CD4-positive, alpha-beta T cell (primary cell): ENCODE data around the gene DUSP22. TPM values are rescaled to one million over a fixed set of nuclear protein-coding genes. Genes with fewer than 3 reads are reported as not detected.

Source experiments
- ATAC-seq: fragments of 200-7000 bp; cut with Tn5 transposase; one replicate; pipeline ENCODE4 v1.10.0; 2022; ENCODE audit warnings: mild to moderate bottlenecking; ENCODE audit not compliant: poor library complexity
- CTCF ChIA-PET: fragments of 350-600 bp; sonication (Branson Sonifier 250); formaldehyde crosslinking; loops from one replicate; lab custom pipeline; 2021; ENCODE audit warnings: antibody characterized with exemption, inconsistent platforms; lab: Charles Lee
- POLR2A ChIA-PET: fragments of 350-600 bp; sonication (Branson Sonifier 250); formaldehyde crosslinking; loops from one replicate; lab custom pipeline; 2021; ENCODE audit warnings: antibody characterized with exemption, inconsistent platforms; lab: Charles Lee
- DNase-seq, 14 experiments: peaks; one replicate each; pipeline ENCODE4 v3.0.0-alpha.2; 2013 to 2020; ENCODE audit warnings: mixed read lengths in 2 of 14
- H3K27ac ChIP-seq, 2 donors: one replicate each; pipeline versions ENCODE4 v1.5.1 to v1.7.0; 2013; ENCODE audit warnings: low read length in 2 of 2, low read depth in 1 of 2, mild to moderate bottlenecking in 1 of 2
- H3K27me3 ChIP-seq, 2 experiments: 1 replicate in 1 of 2; 2 replicates in 1 of 2; pipeline versions ENCODE4 v1.6.1 to v1.7.0; 2013; ENCODE audit warnings: low read length in 2 of 2, control low read depth in 1 of 2, mild to moderate bottlenecking in 1 of 2, moderate library complexity in 1 of 2; ENCODE audit not compliant: insufficient read depth in 2 of 2, control insufficient read depth in 1 of 2
- H3K36me3 ChIP-seq: one replicate; pipeline ENCODE4 v1.6.1; 2013; ENCODE audit warnings: low read length, control low read depth; ENCODE audit not compliant: insufficient read depth
- H3K4me1 ChIP-seq: one replicate; pipeline ENCODE4 v1.6.1; 2013; ENCODE audit warnings: low read length, control low read depth; ENCODE audit not compliant: insufficient read depth
- H3K4me3 ChIP-seq: one replicate; pipeline ENCODE4 v1.5.1; 2013; ENCODE audit warnings: mild to moderate bottlenecking, low read length, moderate library complexity
- H3K9me3 ChIP-seq, 2 experiments: 1 replicate in 1 of 2; 2 replicates in 1 of 2; pipeline versions ENCODE4 v1.6.1 to v1.7.0; 2013; ENCODE audit warnings: low read length in 2 of 2, mild to moderate bottlenecking in 2 of 2, control low read depth in 1 of 2, moderate library complexity in 1 of 2; ENCODE audit not compliant: control insufficient read depth in 1 of 2, insufficient read depth in 1 of 2
- H3K27ac Mint-ChIP-seq: one replicate; pipeline ENCODE4 v1.8.0; 2020; ENCODE audit warnings: mixed read lengths
- H3K27me3 Mint-ChIP-seq: one replicate; pipeline ENCODE4 v1.8.0; 2021; ENCODE audit warnings: mixed read lengths
- H3K36me3 Mint-ChIP-seq: one replicate; pipeline ENCODE4 v1.8.0; 2021; ENCODE audit warnings: low read depth, mixed read lengths
- H3K4me1 Mint-ChIP-seq: one replicate; pipeline ENCODE4 v1.8.0; 2021; ENCODE audit warnings: low read depth, mixed read lengths
- H3K4me3 Mint-ChIP-seq: one replicate; pipeline ENCODE4 v1.8.0; 2020; ENCODE audit warnings: mild to moderate bottlenecking, mixed read lengths
- H3K9me3 Mint-ChIP-seq: one replicate; pipeline ENCODE4 v1.8.0; 2020; ENCODE audit warnings: mixed read lengths
- CTCF ChIP-seq: fragments of 200-600 bp; IDR thresholded peaks from one replicate; pipeline ENCODE4 v1.8.0; 2022; ENCODE audit warnings: antibody characterized with exemption, mild to moderate bottlenecking
- intact Hi-C, 2 experiments: fragments of 100-400 bp; cut with DNase I in 1 of 2; cut with micrococcal nuclease in 1 of 2; formaldehyde crosslinking; loops; one replicate each; pipeline versions ENCODE4 v1.15.1 to v1.9.0; 2023 to 2025; cut with DNase I, micrococcal nuclease
- total RNA-seq, 174 experiments: library from RNA in 2 of 174; stranded (reverse) in 2 of 174; gene quantifications; one replicate each; pipeline ENCODE4 v1.2.3 and lab custom pipeline; 2021 to 2026

The DUSP22 gene
- total RNA-seq, 2 experiments from 2014 or later: 25.4 to 26.3 TPM

GRCh38 chr6:254016-254415 is 38.3 kb upstream of the DUSP22 start:
- Histone ChIP-seq H3K36me3 (no peaks in the 10 kb centered on the region), H3K9me3 (no peaks in the 10 kb centered on the region), H3K4me3 (no peak overlapping the region), H3K27ac (no peak overlapping the region), H3K4me1 (peaks cover 13% of the 10 kb centered on the region), H3K27me3 (no peaks in the 10 kb centered on the region)
- DNase-seq (no peak), ATAC-seq (no peak)
- no peak overlapping the region for H3K27ac Mint-ChIP-seq
- no peaks in the 10 kb centered on the region for H3K27me3 Mint-ChIP-seq
- intact Hi-C loops: no loop called here
- H3K4me1 Mint-ChIP-seq: peaks cover 45% of the 10 kb centered on the region
- H3K36me3 Mint-ChIP-seq: no peaks in the 10 kb centered on the region
- no peak for TF ChIP-seq CTCF
- no peaks in the 10 kb centered on the region for H3K9me3 Mint-ChIP-seq
- ChIA-PET CTCF (no interaction called here), POLR2A (interaction anchor here (0.6 kb wide), 1 partner anchor 11 kb away, joined by 4 read pairs; no protein-coding TSS in a partner anchor)
- H3K4me3 Mint-ChIP-seq: no peak overlapping the region

GRCh38 chr6:255041-255750 is 37.1 kb upstream of the DUSP22 start:
- Mint-ChIP-seq H3K4me3 (no peak overlapping the region), H3K27ac (no peak overlapping the region), H3K27me3 (no peaks in the 10 kb centered on the region), H3K36me3 (no peaks in the 10 kb centered on the region), H3K9me3 (no peaks in the 10 kb centered on the region), H3K4me1 (peaks cover 54% of the 10 kb centered on the region)
- no peaks in the 10 kb centered on the region for H3K27me3 ChIP-seq
- TF ChIP-seq CTCF: no peak
- no peaks in the 10 kb centered on the region for H3K36me3 ChIP-seq
- H3K9me3 ChIP-seq: no peaks in the 10 kb centered on the region
- H3K4me1 ChIP-seq: peaks cover 13% of the 10 kb centered on the region
- ChIA-PET CTCF (no interaction called here), POLR2A (no interaction called here)
- intact Hi-C loops: no loop called here
- H3K27ac ChIP-seq: no peak overlapping the region
- no peak for DNase-seq
- no peak for ATAC-seq
- no peak overlapping the region for H3K4me3 ChIP-seq

DNA sequence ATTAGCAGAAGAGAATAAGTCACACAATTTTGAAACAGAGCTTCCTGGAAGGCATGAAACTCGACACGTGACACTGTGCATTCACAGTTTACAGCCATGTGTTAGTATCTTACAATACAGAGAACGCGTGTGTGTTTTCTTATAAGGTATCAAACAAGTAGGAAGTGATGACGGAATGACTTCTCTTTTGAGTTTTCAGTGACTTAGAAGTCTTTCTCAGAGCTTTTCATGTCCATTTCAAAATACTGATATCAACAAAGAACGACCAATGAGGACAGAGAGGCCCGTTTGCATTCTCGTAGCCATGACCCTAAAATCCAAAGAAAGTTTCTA is 36.6 kb upstream of the DUSP22 start:
- H3K27ac ChIP-seq: no peak overlapping the region
- H3K27ac Mint-ChIP-seq: no peak overlapping the region
- no peak for TF ChIP-seq CTCF
- H3K36me3 ChIP-seq: no peaks in the 10 kb centered on the region
- no peaks in the 10 kb centered on the region for H3K27me3 ChIP-seq
- ATAC-seq (no peak), DNase-seq (peak in 3 of 14 experiments; percentile 31 to 52 (median 49))
- ChIA-PET CTCF (interaction anchor here (0.5 kb wide), 1 partner anchor 61 kb away, joined by 3 read pairs; no protein-coding TSS in a partner anchor), POLR2A (no interaction called here)
- no peaks in the 10 kb centered on the region for H3K9me3 Mint-ChIP-seq
- no peaks in the 10 kb centered on the region for H3K27me3 Mint-ChIP-seq
- H3K9me3 ChIP-seq: no peaks in the 10 kb centered on the region
- H3K36me3 Mint-ChIP-seq: no peaks in the 10 kb centered on the region
- peaks cover 52% of the 10 kb centered on the region for H3K4me1 Mint-ChIP-seq
- intact Hi-C loops: no loop called here
- no peak overlapping the region for H3K4me3 Mint-ChIP-seq
- H3K4me3 ChIP-seq: no peak overlapping the region
- peaks cover 13% of the 10 kb centered on the region for H3K4me1 ChIP-seq
